RCC 7860 (cell line): ENCODE results near the gene LRRC15.

Source experiments
- DNase-seq: peaks from one replicate; pipeline ENCODE4 v3.0.0-alpha.2; 2015; ENCODE audit warnings: low spot score
- FAIRE-seq: peaks from 2 replicates; lab custom pipeline; 2012; peaks lifted over from hg19 to GRCh38; lab: Jason Lieb, UNC

The LRRC15 gene

GRCh38 chr3:194306109-194306686 lies 63.3 kb downstream of the LRRC15 start:
- no peak for FAIRE-seq
- DNase-seq, result no peak

- no peak for FAIRE-seq
- no peak for DNase-seq
Observed at GRCh38 chr3:194305356-194306108, 64.0 kb downstream of the LRRC15 start.
